Measurements from ENCODE around the gene BARHL2.

- TF ChIP-seq CTCF (IDR thresholded peaks at IDR 0.05; ENCODE audit: insufficient read depth, low read length) (no peak), POLR2AphosphoS5 (IDR thresholded peaks at IDR 0.05; ENCODE audit: low read depth) (no peak)
Observed at GRCh38 chr1:90706437-90707362, 10.4 kb downstream of the BARHL2 start.
